Muscle of arm (tissue), 12 donors: Measurements from ENCODE around the gene NUPR2. TPM values are rescaled to one million over a fixed set of nuclear protein-coding genes. Genes with fewer than 3 reads are reported as not detected.
"Not testable (repeated sequence)": the region's sequence is repeated elsewhere in the genome, so short reads cannot be mapped to it uniquely, and the experiment has no call there.

Source experiments
- DNase-seq: peaks from one replicate; pipeline ENCODE4 v3.0.0-alpha.2; 2013
- polyA plus RNA-seq, 12 donors: library from polyadenylated mRNA; unstranded; fragments of 120-200 nt; gene quantifications; one replicate each; pipeline ENCODE4 v1.2.1, GENCODE V29; 2013; ENCODE audit not compliant: insufficient read length in 12 of 12

NUPR2 gene
- polyA plus RNA-seq, 12 donors, result 0.32 TPM; not detected in 11

DNA sequence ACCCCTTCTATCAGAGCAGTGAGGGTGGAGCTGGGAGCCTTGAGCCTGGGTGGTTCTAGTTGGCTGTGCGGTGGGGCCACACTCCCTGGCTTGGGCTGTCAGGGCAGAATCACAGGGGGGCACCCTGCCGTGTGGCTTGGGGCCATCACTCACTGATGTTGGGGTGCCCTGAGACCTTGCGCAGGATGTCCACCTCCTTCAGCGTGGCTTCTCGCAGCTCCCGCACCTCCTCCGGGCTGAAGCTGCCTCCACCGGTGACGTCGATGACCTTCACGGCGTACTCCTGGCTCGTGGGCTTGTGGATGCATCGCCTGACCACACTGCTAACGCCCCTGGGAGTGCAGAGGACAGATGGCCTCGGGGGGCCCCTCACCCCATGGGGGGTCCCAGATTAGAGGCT lies 28.8 kb downstream of the NUPR2 start:
- DNase-seq, result no peak

DNA sequence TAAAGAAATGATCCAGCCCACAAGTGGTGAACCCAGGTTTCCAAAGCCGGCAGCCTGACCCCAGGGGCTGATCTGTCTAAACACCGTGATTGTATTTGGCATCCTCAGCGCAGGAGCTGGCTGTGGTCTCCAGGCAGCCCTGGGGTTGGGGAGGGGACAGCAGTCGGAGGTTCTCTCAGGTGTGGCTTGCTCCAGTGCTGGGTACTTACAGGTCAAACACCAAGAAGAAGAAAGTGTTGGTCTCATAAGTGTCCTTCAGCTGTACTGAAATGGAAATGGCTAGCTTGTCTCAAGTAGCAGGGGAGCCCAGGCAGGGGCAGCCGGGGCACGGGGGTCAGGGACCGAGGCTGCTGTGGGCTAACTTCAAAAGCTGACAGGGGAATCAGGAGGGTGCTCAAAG lies 29.5 kb downstream of the NUPR2 start:
- DNase-seq, result no peak

DNA sequence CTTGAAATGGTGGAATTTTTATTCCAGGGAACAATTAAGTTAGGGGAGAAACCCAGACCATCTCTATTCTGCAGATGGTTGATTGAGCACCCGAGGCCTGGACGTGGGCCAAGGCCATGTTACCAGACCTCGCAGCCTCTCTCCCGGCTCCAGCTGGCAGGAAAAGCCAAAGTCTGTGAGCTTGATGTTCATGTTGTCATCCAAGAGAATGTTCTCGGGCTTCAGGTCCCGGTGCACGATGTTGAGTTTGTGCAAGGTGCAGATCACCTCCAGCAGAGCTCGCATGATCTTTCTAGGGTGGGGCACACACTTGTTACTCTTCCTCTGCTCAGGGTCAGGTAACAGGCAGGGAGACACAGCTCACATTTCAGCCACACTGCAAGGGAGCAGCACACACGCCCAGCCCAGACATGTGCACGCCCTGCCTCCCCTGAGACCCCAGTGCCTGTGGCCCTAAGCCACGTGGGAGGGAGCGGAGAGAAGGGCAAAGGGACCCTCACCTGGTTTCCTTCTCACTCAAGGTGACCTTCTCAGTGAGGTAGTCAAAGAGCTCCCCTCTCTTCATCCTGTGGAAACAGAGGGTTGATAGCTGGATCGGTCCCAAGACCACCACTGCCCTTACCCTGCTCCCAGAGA lies 32.9 kb downstream of the NUPR2 start:
- no peak for DNase-seq

DNA sequence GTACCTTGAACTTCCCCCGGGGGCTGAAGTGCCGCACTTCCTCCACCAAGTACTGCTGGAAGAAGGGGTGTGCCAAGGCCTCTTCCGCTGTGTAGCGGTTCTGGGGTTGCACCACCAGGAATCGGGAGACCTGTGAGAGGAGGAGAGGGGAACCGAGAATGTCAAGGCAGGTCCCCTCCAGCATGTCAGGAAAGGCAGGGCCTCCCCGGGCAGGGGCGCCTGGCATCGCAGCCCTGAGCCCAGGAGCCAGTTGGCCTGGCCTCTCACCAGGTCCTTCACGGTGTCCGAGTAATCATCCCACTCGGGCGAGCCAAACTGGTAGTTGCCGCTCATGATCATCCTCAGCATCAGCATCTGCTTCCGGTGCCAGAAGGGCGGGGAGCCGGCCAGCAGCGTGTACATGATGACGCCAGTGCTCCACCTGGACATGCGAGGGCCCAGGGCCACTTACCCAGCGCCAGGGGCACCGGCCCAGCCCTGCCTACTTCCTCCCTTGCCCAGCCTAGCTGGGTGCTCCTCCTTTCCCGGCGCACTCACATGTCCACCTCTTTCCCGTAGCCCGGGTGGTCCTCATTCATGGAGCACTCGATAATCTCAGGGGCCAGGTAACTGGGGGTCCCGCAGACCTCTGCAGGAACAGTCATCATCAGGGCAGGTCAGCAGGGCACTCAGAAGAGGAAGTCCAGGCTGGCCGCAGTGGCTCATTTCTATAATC lies 34.4 kb downstream of the NUPR2 start:
- no peak for DNase-seq

DNA sequence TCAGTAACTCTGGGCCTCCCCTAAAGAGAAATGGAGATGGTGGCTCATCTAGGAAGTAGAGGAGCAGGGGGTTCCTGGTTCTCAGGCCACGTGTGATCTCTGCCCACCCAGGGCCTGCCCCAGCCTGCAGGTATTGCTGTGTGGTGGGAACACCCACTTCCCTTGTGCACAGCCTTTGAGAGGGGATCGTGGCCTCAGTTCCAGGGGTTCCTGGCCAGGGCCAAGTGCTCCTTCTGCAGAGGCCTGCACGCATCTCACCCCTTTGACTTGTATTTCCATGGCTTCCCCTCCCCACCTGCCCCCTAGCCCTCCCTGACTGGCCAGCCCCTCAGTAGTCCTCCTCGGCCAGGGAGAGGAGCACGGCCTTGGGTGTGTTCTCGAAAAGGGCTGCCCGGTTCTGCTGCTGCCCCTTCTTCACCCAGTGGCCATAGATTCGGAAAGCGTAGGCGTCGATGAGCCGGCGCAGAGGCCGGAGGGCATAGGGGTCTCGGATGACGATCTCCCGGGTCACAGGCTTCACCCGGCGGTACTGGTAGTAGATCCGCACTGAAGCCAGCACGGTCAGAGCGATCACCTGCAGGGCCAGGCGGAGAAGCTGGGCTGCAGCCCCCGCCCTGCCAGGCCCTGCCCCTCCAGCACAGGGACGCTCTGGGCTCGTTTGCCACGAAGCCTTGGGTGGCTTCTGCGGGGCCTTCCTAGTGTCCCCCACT lies 35.3 kb downstream of the NUPR2 start:
- DNase-seq, result not testable (repeated sequence)

DNA sequence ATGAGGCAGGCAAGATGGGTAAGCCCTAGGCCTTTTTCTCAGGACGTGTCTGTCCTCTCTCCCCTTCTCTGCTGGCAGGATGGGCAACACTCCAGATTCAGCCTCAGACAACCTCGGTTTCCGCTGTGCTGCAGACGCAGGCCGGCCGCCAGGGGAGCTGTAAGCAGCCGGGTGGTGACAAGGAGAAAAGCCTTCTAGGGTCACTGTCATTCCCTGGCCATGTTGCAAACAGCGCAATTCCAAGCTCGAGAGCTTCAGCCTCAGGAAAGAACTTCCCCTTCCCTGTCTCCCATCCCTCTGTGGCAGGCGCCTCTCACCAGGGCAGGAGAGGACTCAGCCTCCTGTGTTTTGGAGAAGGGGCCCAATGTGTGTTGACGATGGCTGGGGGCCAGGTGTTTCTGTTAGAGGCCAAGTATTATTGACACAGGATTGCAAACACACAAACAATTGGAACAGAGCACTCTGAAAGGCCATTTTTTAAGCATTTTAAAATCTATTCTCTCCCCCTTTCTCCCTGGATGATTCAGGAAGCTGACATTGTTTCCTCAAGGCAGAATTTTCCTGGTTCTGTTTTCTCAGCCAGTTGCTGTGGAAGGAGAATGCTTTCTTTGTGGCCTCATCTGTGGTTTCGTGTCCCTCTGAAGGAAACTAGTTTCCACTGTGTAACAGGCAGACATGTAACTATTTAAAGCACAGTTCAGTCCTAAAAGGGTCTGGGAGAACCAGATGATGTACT lies 36.6 kb downstream of the NUPR2 start:
- DNase-seq, result peak; percentile 57

DNA sequence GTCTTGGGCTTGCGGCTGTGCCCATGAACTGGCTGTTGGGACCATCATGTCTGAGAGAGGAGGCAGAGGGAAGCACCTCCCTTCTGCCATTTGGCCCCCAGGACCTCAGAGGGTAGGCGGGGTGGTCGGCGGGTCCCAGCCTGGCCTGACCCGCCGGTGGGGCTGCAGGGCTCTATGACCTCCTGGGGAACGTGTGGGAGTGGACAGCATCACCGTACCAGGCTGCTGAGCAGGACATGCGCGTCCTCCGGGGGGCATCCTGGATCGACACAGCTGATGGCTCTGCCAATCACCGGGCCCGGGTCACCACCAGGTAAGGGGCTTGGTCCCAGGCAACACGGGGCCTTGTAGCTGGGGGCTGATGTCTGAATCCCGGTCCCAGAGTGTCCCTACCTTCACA lies 38.0 kb downstream of the NUPR2 start:
- DNase-seq, result no peak

DNA sequence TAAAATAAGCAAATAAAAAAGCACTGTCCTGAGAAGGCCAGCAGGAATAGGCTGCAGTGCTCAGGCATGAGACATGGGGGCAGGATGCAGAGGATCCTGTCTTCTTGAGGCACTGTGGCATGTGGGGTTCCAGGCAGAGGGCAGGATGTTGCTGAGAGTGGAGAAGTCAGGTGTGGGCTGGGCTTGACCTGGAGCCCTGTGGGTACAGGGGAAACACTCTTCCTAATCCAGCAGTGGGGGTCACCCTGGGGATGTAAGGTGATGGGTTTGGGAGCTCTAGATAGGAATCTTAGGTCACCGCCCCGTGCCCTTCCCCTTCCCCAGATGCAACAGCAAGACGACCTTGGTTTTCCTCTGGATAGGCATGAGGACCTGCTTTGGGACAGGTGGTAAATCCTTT lies 38.5 kb downstream of the NUPR2 start:
- DNase-seq, result no peak

DNA sequence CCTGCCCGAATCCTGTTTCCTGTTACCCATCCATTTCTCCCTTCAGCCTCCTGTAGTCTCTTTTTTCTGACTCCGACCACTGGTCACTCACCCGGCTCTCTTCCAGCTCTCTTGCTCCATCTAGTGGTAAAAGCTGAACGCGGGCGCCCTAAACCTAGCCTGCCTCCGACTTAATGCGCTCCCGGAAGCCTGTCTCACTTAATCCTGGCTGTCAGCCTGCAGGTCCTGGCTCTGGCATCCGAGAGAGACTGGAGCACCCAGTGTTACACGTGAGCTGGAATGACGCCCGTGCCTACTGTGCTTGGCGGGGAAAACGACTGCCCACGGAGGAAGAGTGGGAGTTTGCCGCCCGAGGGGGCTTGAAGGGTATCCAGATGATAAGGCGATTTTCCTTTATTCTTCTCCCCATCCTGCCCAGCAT lies 41.8 kb downstream of the NUPR2 start:
- DNase-seq, result peak; percentile 85

DNA sequence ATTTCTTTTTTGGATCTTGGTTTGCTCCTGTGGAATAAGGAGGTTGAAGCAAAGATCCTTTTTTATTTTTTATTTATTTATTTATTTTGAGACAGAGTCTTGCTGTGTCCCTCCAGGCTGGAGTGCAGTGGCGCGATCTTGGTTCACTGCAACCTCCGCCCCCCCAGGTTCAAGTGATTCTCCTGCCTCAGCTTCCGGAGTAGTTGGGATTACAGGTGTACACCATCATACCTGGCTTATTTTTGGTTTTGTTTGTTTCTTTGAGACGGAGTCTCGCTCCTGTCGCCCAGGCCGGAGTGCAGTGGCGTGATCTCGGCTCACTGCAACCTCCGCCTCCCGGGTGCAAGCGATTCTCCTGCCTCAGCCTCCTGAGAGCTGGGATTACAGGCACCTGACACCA lies 49.8 kb downstream of the NUPR2 start:
- DNase-seq, result not testable (repeated sequence)

Other genes with a start within 250 kb of the NUPR2 start
- gene ZNF713, start 229.0 kb downstream of the NUPR2 start, polyA plus RNA-seq, result 10 to 100 TPM in 3 of 12 donors, 1 to 10 TPM in 8, not detected in 1; 5.3 to 13.7 (median 7.1) TPM
- 10 to 100 TPM in 10 of 12 donors, 1 to 10 TPM in 1, not detected in 1; 5.9 to 17.7 (median 13.9) TPM for gene MRPS17, start 164.5 kb downstream of the NUPR2 start, polyA plus RNA-seq
- gene NIPSNAP2, start 151.8 kb downstream of the NUPR2 start, polyA plus RNA-seq, result 100 to 1,000 TPM in 5 of 12 donors, 10 to 100 TPM in 6, not detected in 1; 61.6 to 132 (median 97.8) TPM
- 10 to 100 TPM in 11 of 12 donors, not detected in 1; 14.4 to 30.4 (median 18.2) TPM for gene PSPH, start 65.0 kb downstream of the NUPR2 start, polyA plus RNA-seq
- gene CCT6A, start 64.7 kb downstream of the NUPR2 start, polyA plus RNA-seq, result 100 to 1,000 TPM in 11 of 12 donors, not detected in 1; 115 to 177 (median 153) TPM
- gene SUMF2, start 52.1 kb downstream of the NUPR2 start, polyA plus RNA-seq, result 100 to 1,000 TPM in 1 of 12 donors, 10 to 100 TPM in 11; 39.8 to 715 (median 55.6) TPM
- gene PHKG1, start 23.5 kb downstream of the NUPR2 start, polyA plus RNA-seq, result 10 to 100 TPM in 11 of 12 donors, not detected in 1; 14.4 to 60.0 (median 30.4) TPM
- gene CHCHD2, start 9.9 kb downstream of the NUPR2 start, polyA plus RNA-seq, result 100 to 1,000 TPM in 11 of 12 donors, not detected in 1; 112 to 277 (median 222) TPM